ENCODE results near the gene PRMT1. TPM values are rescaled to one million over a fixed set of nuclear protein-coding genes. Genes with fewer than 3 reads are reported as not detected.

PRMT1 gene
- total RNA-seq, 4 donors from 2014 or later: 63.8 to 104 (median 78.2) TPM

- no peak for TF ChIP-seq CTCF (IDR thresholded peaks at IDR 0.05; ENCODE audit: low read depth)
These were observed 1.0 kb downstream of the PRMT1 start for GRCh38 chr19:49677901-49678674.

- no peak for TF ChIP-seq CTCF (IDR thresholded peaks at IDR 0.05; ENCODE audit: low read depth)
These were observed 2.1 kb downstream of the PRMT1 start for GRCh38 chr19:49678985-49679770.

- no peak for TF ChIP-seq CTCF (IDR thresholded peaks at IDR 0.05; ENCODE audit: low read depth)
These were observed 2.8 kb downstream of the PRMT1 start for GRCh38 chr19:49679771-49680413.

GRCh38 chr19:49680421-49681351, 3.6 kb downstream of the PRMT1 start:
- no peak for TF ChIP-seq CTCF (IDR thresholded peaks at IDR 0.05; ENCODE audit: low read depth)

GRCh38 chr19:49681830-49682229, 4.8 kb downstream of the PRMT1 start:
- TF ChIP-seq CTCF (IDR thresholded peaks at IDR 0.05; ENCODE audit: low read depth): no peak

GRCh38 chr19:49682274-49682673, 5.2 kb downstream of the PRMT1 start:
- TF ChIP-seq CTCF (IDR thresholded peaks at IDR 0.05; ENCODE audit: low read depth): no peak

Data from subcutaneous adipose tissue (tissue), 4 donors.